NCI-H82 treated with DMSO at 0.1 percent for 48 hours (cell line): ENCODE results near the gene PADI1.

ENCODE experiments used
- DNase-seq: peaks from one replicate; lab custom pipeline; 2025; ENCODE audit not compliant: unreplicated experiment; lab: John Stamatoyannopoulos, UW

The PADI1 gene

GRCh38 chr1:17295292-17295691 lies 90.4 kb downstream of the PADI1 start:
- DNase-seq: no peak
